Activated CD4-positive, CD25-positive, alpha-beta regulatory T cell treated with anti-CD3 and anti-CD28 coated beads, Interleukin-2, amount 50 U/mL, for 16 hours (primary cell): ENCODE measurements around the gene POLR2J2.
"Not testable (repeated sequence)": the region's sequence is repeated elsewhere in the genome, so short reads cannot be mapped to it uniquely, and the experiment has no call there.

Experiments used
- DNase-seq: peaks from one replicate; pipeline ENCODE4 v3.0.0-alpha.2; 2020; ENCODE audit warnings: low read depth, low spot score

POLR2J2 gene

DNA sequence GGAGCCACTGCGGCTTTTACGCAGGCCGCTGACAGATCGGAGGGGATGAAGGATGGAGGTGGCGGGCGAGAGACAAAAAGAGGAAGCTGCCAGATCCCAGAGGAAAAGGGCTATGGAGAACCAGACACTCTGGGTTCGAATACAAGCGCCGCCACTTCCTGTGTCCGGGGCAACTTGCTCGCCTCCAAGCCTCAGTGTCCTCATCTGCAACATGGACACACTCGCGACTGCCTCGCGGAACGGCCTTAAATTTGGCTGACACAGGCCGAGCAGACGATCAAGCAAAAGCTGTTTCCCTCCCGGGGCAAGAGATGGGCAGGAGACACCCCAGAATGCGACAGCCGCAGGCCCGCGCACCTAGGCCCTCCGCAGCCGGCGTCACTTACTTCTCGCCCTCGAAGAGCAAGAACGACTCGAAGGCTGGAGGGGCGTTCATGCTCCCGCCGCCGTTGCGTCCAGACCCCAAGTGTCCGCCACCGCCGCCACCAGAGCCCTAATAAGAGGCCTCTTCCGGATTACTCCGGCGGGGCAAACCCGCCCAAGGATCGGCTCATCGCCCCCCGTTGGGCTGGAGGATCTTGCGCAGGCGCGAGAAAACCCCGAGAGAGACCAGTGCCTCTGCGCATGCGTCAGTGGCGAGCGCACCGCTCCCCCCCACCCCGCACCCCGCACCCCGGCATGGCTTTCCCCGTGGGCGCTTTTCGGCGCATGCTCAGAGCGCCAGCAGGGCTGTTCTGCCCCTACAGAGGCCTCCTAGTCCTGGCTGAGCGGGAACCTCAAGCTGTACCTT, at the start of gene POLR2J2:
POLR2J2 (minus strand) TSS at position 498 of the 790 bp plus-strand sequence; CDS start at position 436, 62 bp downstream.
- not testable (repeated sequence) for DNase-seq

DNA sequence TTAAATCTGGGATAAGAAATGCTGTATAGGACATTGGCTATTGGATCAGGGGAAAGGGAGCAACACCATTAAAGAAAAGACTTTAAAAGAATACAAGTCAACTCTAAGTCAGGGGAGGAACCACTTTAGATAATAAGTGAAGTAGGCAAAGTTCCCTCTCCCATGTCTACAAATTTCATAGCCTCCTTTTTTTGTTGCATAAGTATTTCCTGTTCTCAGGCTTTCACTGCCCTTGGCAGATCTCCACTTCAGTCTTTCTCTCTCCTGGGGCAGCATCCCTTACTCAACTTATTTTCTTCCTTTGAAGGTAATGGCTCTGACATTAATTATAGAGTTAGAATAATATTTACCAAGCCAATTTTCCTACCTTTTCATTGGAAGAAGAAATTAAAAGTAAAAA, 47.0 kb upstream of the POLR2J2 start:
- not testable (repeated sequence) for DNase-seq

DNA sequence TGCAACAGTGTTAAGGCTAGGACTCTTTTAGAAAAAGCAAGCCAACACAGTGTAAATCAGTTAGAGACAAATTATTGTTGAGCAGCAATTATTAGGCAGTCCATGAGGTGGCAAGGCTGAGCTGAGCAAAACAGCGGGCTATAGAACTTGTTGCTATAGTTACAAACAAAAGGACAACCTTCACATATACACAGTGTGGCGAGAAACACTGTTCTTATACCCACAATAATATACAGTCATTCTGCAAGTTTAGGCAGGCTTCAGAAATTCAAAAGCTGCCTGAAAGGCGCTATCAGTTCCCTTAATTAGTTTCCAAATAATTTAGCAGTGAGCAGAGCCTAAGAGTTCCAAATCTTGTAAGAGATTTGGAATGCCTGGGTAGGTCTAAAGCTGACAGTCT, 44.3 kb upstream of the POLR2J2 start:
- DNase-seq = not testable (repeated sequence)

DNA sequence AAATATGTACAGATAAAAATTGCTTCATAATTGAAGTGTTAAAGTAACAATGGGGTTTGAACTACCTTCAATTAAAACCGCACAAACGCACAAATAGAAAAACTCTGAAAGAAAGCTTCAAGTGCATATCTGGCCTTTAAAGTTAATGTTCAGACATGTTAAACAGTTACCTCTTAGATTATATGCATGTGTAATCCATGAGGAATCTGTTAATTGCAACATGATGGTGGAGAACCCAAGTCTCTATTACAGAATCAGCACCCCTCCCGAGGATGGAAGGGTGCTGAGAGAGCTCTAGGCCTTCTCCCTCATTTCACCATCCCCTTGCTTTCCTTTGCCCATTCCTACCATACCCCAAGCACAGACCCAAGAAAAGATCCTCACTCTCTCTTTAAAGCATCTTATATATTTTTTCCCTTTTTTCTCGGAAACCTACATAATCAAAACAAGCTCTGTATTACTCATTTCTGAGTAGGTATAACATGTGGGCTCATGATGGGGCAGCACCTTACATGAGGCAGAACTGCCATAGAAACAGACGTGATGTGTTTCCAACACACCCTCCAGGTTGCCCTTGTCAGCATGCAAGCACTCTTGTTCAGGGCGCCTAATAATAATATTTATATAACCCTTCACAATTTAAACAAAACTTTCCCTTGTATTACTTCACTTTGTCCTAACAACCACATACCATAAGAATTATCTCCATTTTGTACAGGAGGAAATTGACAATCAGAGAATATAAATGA, 43.5 kb upstream of the POLR2J2 start:
- not testable (repeated sequence) for DNase-seq

DNA sequence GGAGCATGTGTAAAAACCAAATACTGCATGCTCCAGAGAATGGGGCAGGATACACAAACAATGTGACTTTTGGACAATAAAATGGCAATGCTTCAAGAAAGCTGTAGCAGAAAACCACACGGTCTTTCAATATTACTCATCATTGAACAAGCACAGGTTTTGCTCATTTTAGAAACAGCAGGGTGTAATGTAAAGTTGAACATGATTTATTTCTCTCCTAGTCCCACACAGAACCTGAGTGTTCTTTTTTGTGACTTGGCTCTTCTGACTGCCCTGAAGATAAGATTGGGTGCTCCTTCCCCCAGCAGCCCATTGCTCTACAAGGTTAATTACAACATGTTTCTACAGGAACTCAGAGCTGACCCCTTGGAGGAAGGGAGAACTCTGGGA, 42.2 kb upstream of the POLR2J2 start:
- not testable (repeated sequence) for DNase-seq

DNA sequence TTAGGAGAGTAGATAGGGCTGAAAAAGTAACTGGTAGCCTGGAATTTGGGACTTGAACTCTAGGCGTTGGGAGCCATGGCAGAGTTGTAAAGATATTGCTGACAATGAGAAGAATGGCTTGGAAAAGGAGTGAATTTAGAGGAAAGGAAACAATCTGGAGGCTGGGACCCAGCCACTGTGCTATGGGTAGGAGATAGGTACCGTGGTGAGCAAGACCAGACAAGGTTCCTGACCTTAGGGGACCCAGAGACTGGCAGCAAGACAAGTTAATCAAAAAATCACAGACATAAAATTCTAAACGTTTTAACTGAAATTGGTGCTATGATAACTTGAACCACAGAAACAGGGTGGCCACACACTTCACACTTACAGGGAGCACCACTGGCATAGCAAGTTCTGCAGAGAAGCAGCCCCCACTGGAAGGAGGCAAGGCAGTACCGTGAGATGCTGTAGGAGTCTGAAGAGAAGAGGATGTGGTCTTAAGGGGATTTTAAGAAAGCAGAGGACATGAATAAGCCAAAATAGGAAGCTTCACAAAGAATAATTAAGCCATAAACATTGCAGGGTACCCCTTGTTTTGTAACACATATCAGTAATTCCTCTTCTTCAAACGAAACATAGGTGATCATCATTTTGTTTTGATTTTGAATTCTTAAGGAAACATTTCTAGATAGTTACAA, 41.7 kb upstream of the POLR2J2 start:
- not testable (repeated sequence) for DNase-seq

DNA sequence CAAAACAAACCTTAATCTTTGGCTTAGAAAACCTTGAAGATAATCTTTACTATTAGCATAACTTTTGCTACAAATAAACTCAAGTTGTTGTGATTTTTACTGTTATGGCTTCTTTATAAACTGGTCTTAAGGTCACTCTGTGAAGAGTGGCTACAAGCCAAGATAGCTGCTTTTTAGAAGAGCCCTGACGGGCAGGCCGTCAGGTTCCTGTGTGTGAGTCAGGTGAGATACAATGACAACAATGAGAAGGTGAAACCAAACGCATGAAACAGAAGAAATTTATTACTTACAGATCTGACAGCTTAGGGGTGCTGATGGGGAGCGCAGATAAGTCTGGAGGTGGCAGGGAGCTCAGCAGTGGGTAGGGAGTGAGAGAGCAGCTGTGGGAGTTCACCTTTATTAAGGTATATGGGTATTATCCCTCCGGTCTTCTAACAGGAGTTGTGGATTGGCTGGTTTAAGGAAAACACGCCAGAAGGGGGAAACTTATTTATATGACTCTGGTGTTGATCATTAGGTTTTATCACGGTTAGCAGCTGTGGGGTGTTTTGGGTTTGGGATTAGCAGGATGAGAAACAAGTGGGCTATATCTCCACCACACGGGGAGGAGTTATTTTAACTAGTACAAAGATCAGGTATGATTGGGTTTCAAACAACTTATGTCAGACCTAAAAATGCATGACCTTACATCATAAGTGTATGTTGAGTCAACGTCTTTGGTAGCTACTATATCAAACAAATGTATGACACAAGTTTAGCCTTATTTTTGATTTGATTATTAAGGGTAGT, 27.7 kb upstream of the POLR2J2 start:
- DNase-seq = not testable (repeated sequence)

DNA sequence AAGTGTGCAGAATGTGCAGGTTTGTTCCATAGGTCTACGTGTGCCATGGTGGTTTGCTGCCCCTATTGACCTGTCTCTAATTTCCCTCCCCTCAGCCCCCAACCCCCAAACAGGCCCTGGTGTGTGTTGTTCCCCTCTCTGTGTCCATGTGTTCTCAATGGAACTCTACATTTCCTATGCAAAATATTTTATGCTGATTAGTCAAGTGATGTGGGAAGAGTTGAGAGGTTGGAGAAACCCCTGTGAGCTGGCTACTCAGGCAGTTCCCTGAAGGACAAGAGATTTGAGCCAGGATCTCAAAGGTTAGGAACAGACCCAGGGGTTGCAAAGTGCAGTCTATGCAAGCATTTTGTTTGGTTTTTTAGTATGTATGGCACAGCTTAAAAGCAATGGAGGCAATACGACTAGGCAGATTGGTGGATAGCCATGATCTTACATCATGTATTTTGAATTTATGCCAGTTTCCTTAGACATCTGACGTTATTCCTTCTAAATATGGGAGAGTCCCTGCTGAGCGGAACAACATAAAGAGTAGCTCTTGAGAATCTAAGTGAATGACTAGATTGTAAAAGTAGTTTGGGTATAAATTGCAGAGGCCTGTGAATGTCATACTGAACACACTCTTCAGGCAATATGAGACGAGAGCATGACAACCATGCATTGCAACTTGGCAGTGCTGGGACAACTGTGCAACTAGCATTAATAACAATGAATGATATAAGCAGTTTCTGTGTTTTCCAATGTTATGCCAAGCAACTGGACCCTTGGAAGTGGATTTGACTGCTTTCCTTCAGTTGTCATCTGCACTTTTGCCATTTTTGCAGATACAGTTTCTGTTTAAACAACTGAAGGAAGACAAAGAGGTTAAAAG, 26.4 kb upstream of the POLR2J2 start:
- DNase-seq = not testable (repeated sequence)

DNA sequence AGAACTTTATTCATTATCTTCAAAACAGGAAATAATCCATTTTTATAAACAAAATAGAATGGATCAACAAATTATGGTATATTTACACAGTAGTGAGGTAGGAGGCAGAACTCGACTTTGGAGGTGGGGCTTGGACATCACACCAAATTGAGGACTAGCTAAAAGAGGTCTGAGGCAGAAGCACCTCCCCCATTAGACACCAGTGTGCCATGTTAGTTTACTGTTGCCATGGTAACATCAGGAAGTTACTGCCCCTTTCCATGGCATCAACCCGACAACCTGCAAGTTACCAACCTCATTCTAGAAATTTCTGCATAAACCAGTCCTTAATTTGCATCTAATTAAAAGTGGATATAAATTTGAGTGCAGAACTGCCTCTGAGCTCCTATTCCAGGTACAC, 24.5 kb upstream of the POLR2J2 start:
- DNase-seq = not testable (repeated sequence)

DNA sequence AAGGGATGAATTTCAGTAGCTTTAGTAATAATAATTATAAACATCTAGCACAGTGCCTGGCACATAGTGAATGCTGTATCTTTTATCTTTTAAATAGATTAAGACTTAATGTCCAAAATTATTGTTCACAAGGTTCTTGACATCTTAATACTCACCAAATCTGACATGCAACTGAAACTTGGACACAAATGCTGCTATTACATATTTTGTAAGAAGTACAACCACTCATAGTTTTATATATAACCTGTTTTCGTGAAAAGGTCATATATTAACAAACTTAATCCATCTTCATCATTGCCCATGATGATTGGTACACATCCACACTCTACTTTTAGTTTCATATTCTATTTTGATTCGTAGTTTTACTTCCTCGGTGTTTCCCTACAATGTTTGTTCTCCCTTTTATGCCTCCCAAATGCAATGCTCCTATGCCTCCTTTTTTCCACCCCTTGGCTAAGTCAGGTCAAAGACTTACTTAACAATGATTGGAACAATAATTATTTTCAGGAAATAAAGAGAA, 23.6 kb upstream of the POLR2J2 start:
- not testable (repeated sequence) for DNase-seq

DNA sequence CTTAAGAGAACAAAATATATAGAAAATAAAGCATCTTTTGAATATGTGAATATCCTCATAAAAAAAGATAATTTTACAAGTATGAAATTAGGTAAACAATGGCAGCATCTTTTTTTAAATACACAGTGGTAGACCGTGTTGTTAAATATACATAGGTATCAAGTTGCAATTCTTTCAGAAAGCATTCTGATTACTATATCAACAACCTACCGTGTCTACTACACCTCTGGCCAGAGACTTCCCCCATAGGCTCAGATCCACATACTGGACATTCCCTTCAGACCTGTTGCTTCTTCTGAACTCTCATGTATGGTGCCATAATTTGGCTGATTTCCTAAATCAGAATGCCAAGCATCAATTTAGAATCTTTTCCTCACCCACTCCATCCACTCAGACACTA, 22.5 kb upstream of the POLR2J2 start:
- not testable (repeated sequence) for DNase-seq

DNA sequence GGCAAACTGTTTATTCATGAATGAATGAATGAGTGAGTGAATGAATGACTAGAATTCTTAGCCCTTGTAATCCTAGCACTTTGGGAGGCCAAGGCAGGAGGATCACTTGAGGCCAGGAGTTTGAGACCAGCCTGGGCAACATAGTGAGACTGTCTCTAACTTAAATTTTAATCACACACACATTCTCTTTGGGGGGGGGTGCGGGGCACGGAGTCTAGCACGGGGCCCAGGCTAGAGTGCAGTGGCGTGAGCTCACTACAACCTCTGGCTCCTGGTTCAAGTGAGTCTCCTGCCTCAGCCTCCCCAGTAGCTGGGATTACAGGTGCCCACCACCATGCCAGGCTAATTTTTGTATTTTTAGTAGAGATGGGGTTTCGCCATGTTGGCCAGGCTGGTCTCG, 19.1 kb upstream of the POLR2J2 start:
- DNase-seq = not testable (repeated sequence)

DNA sequence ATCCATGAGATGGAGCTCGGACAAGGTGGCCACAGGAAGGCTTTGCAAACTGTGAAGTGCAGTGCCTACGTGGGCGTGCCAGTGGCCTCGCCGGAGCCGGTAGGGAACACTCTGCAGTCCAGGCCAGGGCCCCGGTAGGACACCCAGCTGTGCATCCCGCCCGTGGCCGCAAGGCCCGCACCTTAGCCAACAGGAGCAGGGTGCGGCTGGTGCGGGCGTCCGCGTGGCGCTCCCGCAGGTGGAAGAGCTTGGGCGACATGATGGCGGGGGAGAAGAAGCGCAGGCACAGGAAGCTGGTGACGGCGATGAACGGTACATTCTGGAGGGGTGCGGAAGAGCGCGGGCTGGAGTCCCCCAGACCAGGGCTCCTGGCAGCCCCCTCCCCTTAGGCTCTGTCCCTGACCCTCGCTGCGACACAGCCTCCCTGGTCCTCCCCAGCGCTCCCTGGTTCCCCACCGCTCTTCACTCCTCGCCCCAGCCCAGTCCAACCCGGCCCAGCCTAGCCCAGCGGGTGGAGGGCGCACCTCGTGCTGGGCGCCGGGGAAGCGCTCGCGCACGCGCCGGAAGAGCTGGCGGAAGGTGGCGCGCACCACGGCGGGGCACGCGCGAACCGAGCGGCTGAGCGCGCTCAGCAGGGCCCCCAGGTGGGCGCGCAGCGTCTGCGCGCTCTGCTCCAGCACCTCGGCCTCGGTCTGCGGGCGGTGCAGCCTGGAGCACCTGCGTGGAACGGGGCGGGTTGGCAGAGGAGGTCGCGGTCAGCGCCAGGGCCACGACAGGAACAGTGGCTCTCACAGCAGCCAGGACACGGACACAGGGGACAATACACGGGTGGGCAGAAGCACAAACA, 18.2 kb upstream of the POLR2J2 start:
- DNase-seq = not testable (repeated sequence)

DNA sequence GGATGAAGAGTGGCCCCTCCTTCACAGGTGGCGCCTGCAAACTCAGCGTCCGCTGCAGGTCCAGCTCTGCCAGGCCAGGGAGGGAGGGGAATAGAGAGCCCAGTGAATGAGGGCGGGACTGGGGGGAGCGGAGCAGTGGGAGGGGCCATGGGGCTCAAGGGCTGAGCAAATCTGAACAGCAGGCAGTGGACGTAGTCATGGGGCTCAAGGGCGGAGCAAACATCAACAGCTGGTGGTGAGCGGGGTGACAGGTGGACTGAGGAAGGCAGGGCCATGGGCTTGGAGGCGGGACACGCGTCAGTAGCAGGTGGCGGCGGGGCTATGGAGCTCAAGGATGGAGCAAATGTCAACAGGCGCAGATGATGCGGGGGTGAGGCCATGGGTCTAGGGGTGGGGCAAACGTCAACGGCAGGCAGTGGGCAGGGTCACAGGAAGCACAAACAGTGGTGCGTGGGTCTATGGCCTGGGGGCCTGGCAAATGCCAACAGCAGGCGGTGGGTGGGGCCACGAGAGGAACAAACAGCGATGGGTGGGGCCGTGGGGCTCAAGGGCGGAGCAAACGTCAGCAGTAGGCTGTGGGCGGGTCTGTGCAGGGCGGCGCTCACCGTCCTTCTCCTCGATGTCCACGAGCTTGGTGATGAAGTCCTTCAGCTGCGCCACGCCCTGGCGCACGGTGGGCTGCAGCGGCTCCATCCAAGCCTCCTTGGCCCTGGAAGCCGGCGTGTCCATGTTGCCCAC, 17.0 kb upstream of the POLR2J2 start:
- not testable (repeated sequence) for DNase-seq

DNA sequence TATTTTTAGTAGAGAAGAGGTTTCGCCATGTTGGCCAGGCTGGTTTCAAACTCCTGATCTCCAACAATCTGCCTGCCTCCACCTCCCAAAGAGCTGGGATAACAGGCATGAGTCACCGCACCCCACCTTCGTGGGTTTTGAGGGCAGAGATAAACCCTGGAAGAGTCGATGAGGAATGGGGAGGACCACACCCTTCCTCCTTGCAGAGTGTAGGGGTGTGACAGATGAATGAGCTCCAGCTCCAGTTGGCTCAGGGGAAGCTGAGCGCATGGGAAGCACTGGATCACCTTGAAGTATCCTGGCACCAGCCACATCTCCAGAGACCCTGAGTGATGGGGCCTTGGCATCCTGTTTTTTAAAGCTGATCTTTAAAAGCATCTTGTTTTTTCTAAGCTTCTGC, 11.1 kb upstream of the POLR2J2 start:
- DNase-seq = not testable (repeated sequence)

DNA sequence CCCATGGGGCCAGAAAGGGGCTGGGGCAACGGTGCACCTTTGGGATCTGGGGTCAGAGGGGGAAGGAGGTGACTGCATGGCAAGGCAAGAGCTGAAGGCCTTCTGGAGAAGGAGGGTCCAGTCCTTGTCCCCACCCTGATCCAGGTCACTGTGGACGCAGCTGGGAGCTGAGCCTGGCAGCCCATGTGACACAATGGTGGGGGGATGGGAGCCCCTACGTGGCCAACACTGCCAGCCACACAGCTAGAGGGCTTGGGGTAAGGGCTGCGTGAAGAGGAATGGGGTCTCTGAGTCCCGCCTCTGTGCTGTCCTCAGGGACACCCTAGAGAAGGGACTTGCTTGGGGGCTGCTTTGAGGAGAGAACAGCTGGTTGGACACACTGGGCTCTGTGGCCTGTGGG, 9.3 kb upstream of the POLR2J2 start:
- DNase-seq = not testable (repeated sequence)

DNA sequence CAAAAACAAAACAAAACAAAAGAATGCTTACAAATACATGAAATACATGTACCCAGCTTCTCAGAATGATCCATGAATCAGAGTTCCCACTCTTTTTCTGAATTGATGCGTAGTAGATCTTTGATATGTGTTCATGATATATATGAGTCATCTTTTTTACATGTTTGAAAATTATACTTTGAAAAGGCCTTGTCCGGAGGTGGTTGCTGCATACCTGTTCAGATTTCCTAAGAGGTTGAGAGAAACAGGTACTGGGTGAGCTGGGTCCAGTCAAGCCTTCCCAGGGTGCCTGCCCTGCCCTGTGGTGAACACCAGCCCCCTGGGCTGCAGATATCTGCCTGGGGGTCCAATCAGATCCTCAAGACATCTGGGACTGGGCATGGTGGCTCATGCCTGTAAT, 4.1 kb upstream of the POLR2J2 start:
- DNase-seq = not testable (repeated sequence)

DNA sequence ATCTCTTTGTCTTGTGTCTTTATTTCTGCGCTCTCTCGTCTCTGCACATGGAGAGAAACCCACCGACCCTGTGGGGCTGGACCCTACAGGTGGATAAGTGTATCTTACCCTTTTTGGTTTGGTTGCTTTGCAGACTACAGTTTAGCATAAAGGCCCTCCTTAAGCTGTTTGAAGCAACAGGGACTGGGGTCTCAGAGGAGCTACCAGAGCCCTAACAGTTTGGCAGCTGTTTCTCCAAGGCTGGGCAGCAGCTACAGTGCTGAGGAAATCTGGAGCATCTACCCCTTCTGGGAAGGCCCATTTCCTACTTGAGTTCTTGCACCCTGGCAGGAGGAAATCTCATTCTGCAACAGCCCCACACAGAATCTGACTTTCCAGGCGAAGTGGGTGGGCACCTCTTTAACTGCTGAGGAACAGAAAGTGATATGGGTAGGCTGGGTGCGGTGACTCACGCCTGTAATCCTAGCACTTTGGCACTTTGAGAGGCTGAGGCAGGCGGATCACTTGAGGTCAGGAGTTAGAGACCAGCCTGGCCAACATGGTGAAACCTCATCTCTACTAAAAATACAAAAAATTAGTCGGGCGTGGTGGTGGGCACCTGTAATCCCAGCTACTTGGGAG, 2.1 kb upstream of the POLR2J2 start:
- not testable (repeated sequence) for DNase-seq
